Ascending aorta (tissue), 2 donors: ENCODE data around the gene WIPI1. TPM values are rescaled to one million over a fixed set of nuclear protein-coding genes. Genes with fewer than 3 reads are reported as not detected.

Experiments used
- DNase-seq, 2 donors: peaks; one replicate each; pipeline ENCODE4 v3.0.0-alpha.2; 2019; ENCODE audit warnings: low spot score in 2 of 2
- H3K27ac ChIP-seq, 2 donors: fragments of 200-600 bp; sonication (generic); one replicate each; pipeline ENCODE4 v1.5.1; 2016 to 2017; ENCODE audit warnings: mild to moderate bottlenecking in 1 of 2
- H3K27me3 ChIP-seq: fragments of 200-600 bp; sonication (generic); one replicate; pipeline ENCODE4 v1.5.1; 2017
- H3K36me3 ChIP-seq, 2 donors: fragments of 200-600 bp; sonication (generic); one replicate each; pipeline ENCODE4 v1.5.1; 2016
- H3K4me1 ChIP-seq, 2 donors: fragments of 200-600 bp; sonication (generic); one replicate each; pipeline ENCODE4 v1.5.1; 2016 to 2017; ENCODE audit warnings: mild to moderate bottlenecking in 1 of 2
- H3K4me3 ChIP-seq, 2 donors: fragments of 200-600 bp; sonication (generic); one replicate each; pipeline ENCODE4 v1.5.1; 2016 to 2017; ENCODE audit warnings: mild to moderate bottlenecking in 1 of 2
- H3K9me3 ChIP-seq, 2 donors: fragments of 200-600 bp; sonication (generic); one replicate each; pipeline ENCODE4 v1.5.1; 2016
- intact Hi-C: fragments of 100-400 bp; cut with DNase I; formaldehyde crosslinking; loops from one replicate; pipeline ENCODE4 v1.15.1; 2023
- total RNA-seq: library from RNA; depleted of rRNA; stranded (reverse); fragments of >200 nt; gene quantifications from one replicate; pipeline ENCODE4 v1.1.0, GENCODE V29; 2016
- TF ChIP-seq, protein P1 (sequence below), 3 experiments: fragments of 200-600 bp in 2 of 3; fragments of 450-650 bp in 1 of 3; sonication (generic) in 2 of 3; IDR thresholded peaks; one replicate each; pipeline ENCODE4 v1.5.1; 2016 to 2019; ENCODE audit warnings: antibody characterized with exemption in 3 of 3, mild to moderate bottlenecking in 1 of 3, moderate library complexity in 1 of 3

The WIPI1 gene
- total RNA-seq, 1 donor from 2014 or later, result 18.0 TPM

GRCh38 chr17:68431661-68432071 is 25.6 kb downstream of the WIPI1 start:
- DNase-seq, result no peak
- Histone ChIP-seq H3K36me3 (peaks cover 87 to 92% of the 10 kb centered on the region in 2 donors), H3K9me3 (no peaks in the 10 kb centered on the region), H3K27me3 (no peaks in the 10 kb centered on the region), H3K4me3 (no peak overlapping the region), H3K4me1 (no peaks in the 10 kb centered on the region), H3K27ac (no peak overlapping the region)
- TF ChIP-seq, protein P1, sequence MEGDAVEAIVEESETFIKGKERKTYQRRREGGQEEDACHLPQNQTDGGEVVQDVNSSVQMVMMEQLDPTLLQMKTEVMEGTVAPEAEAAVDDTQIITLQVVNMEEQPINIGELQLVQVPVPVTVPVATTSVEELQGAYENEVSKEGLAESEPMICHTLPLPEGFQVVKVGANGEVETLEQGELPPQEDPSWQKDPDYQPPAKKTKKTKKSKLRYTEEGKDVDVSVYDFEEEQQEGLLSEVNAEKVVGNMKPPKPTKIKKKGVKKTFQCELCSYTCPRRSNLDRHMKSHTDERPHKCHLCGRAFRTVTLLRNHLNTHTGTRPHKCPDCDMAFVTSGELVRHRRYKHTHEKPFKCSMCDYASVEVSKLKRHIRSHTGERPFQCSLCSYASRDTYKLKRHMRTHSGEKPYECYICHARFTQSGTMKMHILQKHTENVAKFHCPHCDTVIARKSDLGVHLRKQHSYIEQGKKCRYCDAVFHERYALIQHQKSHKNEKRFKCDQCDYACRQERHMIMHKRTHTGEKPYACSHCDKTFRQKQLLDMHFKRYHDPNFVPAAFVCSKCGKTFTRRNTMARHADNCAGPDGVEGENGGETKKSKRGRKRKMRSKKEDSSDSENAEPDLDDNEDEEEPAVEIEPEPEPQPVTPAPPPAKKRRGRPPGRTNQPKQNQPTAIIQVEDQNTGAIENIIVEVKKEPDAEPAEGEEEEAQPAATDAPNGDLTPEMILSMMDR (IDR thresholded peaks at IDR 0.05), result no peak
- intact Hi-C loops, result no loop called here

DNA sequence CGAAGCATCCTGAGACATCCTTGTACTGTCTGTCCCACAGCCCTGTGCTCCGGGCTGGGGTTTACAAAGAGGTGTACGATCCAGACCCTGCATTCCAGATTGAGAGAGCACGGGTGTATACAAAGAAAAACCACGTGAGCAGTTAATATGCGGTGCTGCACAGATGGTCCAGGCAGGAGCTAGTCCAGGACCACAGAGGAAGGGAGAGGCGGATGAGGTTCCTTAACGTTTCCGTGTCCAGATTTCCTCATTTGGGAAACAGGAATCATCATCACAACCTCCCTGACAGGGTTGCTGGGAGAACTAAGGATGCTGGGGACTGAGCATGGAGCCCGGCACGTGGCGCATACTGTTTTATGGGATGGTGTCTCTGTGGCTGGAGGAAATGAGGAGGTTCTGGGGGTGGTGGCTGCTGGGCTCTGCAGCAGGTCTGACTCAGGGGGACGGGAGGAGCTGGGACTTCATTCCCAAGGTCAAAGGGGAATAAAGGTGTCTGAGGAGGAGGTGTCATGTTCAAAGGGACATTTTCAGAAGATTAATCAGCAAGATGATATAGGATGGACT is 26.2 kb downstream of the WIPI1 start:
- no peak overlapping the region for H3K4me3 ChIP-seq
- H3K9me3 ChIP-seq, result no peaks in the 10 kb centered on the region
- intact Hi-C loops, result no loop called here
- no peaks in the 10 kb centered on the region for H3K27me3 ChIP-seq
- TF ChIP-seq, protein P1 (IDR thresholded peaks at IDR 0.05), result no peak
- H3K27ac ChIP-seq, result no peak overlapping the region
- no peak for DNase-seq
- H3K36me3 ChIP-seq, result peaks cover 92 to 97% of the 10 kb centered on the region in 2 donors
- H3K4me1 ChIP-seq, result no peaks in the 10 kb centered on the region

GRCh38 chr17:68429881-68430280 is 27.4 kb downstream of the WIPI1 start:
- intact Hi-C loops, result no loop called here
- DNase-seq, result no peak
- no peaks in the 10 kb centered on the region for H3K4me1 ChIP-seq
- peaks cover 95 to 96% of the 10 kb centered on the region in 2 donors for H3K36me3 ChIP-seq
- no peaks in the 10 kb centered on the region for H3K9me3 ChIP-seq
- H3K27ac ChIP-seq, result no peak overlapping the region
- TF ChIP-seq, protein P1 (IDR thresholded peaks at IDR 0.05), result no peak
- no peaks in the 10 kb centered on the region for H3K27me3 ChIP-seq
- no peak overlapping the region for H3K4me3 ChIP-seq

DNA sequence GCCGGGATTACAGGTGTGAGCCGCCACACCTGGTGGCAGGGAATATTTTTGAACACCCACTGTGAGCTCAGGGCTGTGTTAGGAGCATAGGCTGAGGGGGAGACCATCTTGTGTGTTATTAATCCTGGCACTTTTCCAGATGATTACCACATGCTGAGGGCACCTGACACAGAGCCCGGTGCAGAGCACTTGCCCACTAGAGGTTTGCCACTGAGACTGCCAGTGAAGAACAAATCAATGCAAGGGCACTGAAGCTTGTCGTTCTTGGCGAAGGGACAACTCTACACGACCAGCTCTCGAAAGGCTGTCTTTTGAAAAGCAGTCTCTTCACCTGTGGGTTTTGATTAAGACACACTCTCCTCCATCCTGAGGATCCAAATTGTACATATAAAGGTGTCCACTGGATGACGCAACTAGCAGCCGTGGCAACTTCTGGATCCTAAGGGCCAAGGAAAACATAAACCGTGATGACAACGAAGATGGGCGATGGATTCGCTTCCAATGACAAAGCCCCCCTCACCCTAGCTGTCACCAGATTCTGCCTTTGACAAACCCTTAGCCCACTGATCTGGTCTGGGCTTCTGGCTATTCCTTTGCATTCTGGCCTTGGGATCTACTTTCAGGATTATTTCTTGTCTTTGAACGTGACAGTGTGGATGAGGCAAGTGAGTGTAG is 28.7 kb downstream of the WIPI1 start:
- Histone ChIP-seq H3K27ac (no peak overlapping the region), H3K4me3 (no peak overlapping the region), H3K36me3 (peaks cover 95 to 98% of the 10 kb centered on the region in 2 donors), H3K9me3 (no peaks in the 10 kb centered on the region), H3K4me1 (no peaks in the 10 kb centered on the region), H3K27me3 (no peaks in the 10 kb centered on the region)
- DNase-seq, result no peak
- intact Hi-C loops, result no loop called here
- TF ChIP-seq, protein P1 (IDR thresholded peaks at IDR 0.05), result no peak

DNA sequence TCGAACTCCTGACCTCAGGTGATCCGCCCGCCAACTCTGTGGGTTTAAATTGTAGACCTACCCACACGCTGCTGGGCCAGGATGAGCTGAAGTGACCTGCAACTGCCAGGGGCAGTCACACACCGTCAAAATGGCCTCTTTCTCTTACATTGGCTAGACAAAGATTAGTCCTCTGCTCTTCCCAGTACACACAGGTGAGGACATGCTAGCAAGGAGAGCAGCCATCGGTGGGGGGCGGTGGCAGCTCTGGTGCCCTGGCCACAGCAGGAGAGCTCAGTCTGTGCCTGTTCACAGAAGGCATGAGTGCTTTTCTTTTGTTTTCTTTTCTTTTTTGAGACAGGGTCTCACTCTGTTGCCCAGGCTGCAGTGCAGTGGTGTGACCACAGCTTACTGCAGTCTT is 29.7 kb downstream of the WIPI1 start:
- Histone ChIP-seq H3K36me3 (peaks cover 91 to 98% of the 10 kb centered on the region in 2 donors), H3K4me1 (no peaks in the 10 kb centered on the region), H3K4me3 (no peak overlapping the region), H3K27me3 (no peaks in the 10 kb centered on the region), H3K9me3 (no peaks in the 10 kb centered on the region), H3K27ac (no peak overlapping the region)
- intact Hi-C loops, result no loop called here
- DNase-seq, result no peak
- TF ChIP-seq, protein P1 (IDR thresholded peaks at IDR 0.05), result no peak
